Activated CD4-positive, alpha-beta T cell treated with anti-CD3 and anti-CD28 coated beads, Interleukin-2, amount 50 U/mL, for 16 hours (primary cell): ENCODE results near the gene PNMA1.

Source experiments
- DNase-seq: peaks from one replicate; pipeline ENCODE4 v3.0.0-alpha.2; 2020

Gene PNMA1, protein sequence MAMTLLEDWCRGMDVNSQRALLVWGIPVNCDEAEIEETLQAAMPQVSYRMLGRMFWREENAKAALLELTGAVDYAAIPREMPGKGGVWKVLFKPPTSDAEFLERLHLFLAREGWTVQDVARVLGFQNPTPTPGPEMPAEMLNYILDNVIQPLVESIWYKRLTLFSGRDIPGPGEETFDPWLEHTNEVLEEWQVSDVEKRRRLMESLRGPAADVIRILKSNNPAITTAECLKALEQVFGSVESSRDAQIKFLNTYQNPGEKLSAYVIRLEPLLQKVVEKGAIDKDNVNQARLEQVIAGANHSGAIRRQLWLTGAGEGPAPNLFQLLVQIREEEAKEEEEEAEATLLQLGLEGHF

DNA sequence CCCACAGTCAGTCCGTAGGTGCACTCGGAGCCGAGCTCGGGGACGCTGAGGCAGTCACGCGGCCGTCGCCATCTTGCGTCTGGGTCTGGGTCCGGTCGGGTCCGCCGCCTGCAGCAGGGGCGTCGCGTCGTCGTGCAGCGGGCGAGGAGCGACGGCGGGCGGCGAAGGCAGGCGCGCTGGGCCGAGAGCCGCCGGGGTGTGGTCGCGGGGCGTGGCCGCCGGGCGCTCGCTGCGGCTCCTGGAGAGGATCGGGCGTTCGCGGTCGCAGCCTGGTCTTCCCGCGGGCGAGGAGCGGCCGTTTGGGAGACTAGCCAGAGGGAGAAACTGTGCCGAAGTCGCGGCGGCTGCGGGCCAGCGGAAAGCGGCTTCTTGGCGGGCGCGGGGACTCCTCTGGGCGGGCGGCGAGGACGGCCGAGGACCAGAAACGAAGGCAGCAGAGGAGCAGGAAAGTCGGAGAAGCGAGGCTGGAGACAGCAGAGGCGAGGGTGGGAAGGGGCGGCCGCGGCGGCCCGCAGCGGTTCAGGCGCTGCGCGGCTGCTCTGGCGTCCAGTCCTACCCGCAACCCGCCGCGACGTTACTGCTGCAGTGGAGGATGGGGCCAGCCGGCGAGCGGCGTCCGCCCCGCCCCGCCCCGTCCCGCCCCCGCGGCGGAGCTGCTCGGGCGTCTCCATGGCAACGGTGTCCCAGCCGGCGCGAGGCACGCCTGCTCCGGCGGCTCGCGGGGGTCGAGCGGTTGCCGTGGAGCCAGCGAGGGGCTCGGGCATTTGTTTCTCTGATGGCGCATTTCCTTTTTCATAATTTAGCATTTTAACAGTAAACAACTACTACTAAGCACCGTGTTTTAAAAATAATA lies at the start of gene PNMA1:
TSS of gene PNMA1 (minus strand) at position 582 of the 853 bp plus-strand sequence. CDS start 745 bp downstream, outside the sequence.
- peak; percentile 89 for DNase-seq

DNA sequence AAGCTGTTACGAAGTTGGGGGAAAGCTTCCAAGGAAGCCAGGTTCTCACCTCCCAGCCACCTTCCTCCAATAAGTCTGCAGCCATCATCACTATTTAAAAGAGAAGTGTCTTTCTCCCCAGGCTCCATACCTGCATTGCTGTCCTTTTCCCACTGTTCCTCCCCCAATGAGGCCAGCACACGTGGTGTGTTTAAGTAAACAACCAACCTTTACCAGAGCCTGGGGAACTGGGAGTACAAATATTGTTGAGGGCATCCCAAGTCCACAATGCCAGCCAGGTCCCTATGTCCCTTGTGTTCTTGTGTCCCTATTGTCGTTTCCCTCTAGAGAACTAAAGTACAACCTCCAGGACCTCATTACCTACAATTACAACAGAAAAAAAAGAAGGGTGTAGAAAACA lies 49.2 kb upstream of the PNMA1 start:
- no peak for DNase-seq

DNA sequence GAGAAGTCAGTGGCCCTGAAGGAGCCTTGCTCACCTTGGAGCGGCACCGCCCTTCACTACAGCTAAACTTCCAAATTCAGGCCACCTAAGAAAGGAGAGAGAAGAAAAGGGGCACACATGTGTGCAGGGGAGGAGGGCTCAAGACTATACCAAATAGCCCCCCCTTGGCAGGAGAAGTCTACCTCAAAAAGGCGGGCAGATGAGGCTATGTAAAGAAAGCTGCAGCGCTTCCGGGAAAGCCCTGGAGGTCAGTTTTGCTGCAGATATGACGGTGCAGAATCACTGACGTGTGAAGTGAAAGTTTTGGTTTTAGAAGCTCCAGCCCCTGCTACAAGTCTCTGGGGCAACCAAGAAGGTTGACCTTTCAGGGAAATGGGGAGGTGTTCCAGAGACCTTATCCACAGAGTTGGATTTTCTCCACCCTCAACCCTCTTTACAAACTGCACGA lies 48.2 kb upstream of the PNMA1 start:
- DNase-seq, result peak; percentile 85

DNA sequence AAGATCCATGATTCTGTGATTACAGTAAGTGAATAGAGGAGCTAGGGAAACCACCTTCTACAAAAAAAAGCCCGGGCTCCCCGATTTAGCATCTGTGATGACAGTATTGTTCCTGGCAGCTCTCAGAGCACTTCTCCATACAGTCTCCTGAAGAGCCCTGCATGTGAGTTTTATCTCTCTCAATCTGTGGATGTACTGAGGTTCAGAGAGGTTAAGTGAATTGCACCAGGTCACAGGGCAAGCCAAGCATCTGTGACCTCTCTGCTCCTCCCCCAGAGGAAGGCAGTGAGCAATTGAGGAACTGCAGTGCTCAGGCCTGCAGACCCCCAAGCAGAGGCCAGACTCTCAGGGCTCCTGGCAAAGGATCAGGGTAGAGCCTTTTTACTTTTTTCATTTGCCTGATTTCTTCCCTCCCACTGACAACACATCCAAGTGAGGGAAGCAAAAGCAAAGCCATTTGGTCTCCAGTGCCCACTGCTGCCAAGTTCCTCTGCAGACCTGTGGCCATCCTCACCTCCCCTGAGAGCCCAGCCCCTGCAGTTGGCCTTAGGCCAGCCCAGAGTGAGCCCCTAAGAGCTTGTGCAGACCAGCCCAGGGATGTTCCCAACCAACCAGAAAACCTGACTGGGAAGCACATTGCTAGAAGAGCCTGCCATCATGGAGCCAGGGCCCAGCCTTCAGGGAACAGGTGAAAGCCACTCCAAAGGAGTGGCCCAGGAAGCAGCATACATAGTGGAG lies 47.6 kb upstream of the PNMA1 start:
- no peak for DNase-seq

DNA sequence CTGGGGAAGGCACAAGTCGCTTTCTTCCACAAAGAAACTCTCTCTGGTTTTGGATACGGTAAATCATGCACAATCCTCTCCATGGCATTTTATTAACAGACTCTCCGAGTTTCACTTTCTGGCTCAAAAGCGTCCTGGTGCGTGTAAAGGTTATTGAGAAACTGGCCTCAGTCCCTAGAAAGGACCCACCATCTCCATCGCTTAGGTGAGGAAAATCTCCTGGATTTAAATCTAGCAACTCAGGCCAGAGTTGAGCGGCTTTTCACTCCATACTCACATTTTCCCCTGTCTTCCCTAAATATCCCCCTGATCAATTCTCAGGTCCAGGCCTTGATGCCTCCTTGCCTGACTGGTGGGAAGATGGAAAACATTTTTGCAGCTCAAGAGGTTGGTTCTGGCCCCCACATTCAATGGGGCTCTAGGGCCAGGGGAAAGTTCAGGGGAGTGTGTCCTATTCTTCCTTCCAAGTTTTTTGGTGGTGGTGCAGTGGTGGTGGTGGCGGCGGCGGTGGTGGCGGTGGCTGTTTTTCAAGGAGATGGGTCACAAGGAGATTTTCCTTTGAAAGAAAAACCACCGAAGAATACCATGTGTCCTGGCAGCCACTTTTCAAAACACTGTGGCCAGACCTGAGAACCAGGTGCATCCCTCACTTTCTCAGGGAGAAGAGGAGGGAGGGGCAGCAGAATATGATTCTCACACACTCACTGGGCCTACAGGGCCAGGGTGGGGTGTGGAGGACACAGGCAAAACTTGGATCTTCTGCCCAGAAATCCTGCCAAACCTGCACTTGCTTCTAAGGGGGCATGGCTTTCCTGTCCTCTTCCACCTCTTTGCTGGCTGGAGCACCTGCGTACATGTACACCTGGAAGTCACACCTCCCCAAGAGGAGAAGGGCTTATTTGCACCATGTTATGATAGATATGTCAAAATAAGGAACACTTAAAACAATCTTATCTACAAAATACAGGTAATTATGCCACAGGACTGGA lies 46.7 kb upstream of the PNMA1 start:
- no peak for DNase-seq

DNA sequence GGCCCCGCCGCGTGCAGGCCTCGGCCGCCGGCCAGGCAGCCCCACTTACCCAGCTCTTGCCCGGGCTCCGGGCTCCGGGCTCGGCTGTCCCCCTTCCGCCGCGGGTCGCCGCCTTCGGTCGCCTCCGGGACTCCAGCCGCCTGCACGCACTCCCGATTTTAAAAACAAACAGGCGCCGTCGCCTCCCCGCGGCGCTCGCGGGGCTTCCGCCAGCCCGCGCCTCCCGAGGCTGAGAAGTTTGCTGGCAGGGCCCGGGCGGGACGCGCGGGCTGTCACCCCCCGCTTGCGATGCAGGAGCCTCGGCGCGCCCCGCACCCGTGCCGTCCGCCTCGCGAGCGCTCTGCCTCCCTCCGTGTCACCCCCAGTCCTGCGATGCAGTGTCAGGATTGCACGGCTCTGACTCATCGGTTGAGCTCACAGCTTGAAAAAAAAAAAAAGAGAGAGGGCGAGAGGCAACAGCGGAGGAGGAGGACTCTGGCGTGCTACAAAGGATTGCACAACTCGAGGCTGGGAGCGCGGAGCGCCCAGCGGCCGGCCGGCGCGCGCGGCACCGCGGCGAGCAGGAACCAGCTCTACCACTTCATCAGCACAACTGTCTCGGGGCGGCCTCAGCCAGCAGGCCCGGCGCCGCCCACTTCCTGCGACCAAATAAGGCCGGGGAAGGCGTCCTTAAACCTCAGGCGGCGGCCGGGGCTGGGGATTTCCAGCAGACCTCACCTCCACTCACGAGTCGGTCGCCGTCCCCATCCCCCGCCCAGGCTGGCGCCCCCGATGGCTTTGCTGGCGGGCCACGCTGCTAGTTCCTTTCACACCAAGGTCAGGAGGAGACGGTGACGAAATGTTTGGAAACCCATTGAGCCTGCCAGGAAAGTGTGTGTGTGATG lies 45.8 kb upstream of the PNMA1 start:
- DNase-seq, result peak; percentile 99

DNA sequence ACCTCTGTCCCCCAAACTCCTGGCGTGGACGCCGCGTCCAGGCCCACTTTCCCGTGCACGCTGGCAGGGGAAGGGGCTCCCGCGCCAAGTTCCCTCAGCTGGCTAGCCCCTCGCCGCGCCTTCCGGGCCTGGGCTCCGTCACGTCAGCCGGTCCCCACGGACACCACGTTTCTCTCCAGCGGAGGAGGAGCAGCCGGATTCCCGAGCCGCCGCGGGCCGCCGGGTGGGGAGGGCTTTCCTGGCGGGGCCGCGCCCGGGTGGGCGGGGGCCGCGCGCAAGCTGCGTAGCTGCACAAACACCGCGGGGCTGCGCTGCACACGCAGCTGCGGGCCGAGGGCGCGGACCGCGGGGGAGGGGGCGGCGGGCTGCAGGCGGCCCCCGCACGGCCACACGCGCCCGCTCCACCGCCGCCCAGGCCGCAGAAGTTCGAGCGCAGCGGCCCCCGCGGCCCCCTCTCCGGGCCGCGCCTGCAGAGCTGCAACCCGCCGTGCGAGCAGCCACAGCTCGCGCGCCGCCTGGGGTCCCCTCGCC lies 45.1 kb upstream of the PNMA1 start:
- DNase-seq, result no peak

DNA sequence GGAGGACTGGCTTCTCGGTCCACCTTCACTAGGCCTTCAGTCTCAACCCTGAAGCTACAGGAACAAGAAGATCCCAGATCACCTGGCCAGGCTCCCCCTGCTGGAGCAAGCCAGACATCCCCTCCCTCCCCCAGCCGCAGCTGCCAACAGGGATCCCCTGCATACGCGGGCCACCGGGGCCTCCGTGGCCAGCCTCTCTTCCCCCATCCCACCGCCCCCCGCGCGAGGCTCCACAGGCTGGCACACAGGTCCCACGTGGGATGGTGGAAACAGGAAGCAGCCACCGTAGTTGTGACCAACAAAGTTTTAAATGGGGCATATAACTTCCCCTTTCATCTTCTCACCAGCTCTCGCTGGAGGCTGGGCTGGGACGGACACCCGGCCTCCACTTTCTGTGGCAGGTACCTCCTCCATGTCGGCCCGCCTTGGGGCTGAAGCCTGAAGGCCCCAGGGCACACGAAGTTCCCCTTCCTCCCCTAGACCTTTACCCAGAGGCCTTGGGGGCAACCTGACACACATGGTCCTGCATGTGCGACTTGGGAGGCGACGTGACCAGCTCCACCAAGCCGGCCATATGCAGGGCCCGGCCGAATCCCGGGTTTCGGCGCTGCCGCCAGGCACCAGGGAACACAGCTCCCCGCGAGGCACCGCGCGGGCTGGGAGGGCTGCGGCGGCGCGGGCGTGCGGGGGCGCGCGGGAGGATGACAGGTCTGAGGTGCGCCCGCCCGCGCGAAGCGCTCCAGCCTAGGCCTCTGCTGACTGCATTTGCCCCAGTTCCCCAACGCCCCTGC lies 44.4 kb upstream of the PNMA1 start:
- DNase-seq, result peak; percentile 81

DNA sequence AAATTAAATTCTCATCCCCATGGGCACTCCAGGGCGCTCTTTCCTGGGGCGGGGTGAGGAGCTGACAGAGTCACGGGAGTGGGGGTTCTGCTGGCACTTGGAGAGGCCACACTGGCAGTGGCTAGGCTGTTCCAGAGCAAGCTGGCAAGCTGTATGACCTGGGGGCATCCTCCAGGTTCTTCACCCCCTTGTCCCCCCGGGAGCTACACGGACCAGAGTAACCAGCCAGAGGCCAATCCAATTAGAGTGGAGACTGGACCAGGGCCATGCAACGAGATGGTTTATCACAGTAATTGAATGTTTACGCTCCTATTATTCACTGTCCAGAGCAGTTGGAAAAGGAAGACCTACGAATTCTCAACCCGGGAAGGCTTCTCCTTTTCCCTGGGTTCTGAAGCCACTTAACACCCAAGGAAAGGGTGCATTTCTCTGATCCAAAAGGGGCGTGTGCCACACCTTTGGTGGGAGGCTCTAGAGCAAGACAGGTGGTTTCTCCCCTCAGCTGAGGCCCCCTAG lies 43.8 kb upstream of the PNMA1 start:
- DNase-seq, result no peak

DNA sequence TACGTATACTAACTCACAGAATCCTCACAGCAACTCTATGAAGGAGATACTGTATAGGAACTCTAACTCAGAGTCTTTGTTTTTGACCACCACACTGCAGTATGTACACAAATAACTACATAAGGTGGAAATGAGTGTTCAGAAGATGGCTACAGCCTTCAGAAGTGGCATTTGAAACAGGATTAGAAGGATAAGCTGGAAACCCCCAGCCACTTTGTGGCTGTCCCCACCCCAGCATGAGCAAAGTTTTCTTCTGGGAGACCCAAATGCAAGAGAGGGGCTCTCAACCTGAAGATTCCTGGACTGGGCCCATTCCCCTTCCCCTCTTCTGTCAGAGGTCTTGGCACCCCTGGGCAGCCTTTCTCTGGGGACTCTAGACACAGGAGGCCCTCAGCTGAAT lies 43.2 kb upstream of the PNMA1 start:
- no peak for DNase-seq

DNA sequence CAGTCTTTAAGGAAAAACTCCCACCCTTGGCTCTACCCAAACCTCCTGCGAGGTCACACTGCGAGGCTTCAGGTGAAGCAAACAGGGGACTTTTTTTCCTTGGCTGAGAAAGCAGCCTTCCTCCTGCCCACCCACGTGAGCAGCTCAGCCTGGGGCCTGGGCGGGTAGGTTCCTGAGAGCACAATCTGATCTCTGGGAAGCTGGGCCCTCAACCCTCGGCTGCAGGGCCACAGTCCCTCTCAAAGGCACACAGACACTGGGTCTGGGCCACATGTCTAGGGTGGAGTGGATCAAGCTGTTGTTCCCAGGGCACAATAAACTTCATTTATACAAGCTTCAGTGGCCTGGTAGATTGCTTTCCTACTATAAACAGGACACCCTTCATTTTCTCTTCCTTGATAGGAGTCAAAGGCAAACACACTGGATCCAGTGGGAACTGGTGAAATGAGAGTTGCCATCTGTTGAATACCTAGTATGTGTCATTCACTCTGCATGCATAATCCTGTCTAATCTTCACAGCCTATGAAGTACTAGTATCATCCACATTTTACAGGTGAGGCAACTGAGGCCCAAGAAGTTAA lies 41.3 kb upstream of the PNMA1 start:
- no peak for DNase-seq

DNA sequence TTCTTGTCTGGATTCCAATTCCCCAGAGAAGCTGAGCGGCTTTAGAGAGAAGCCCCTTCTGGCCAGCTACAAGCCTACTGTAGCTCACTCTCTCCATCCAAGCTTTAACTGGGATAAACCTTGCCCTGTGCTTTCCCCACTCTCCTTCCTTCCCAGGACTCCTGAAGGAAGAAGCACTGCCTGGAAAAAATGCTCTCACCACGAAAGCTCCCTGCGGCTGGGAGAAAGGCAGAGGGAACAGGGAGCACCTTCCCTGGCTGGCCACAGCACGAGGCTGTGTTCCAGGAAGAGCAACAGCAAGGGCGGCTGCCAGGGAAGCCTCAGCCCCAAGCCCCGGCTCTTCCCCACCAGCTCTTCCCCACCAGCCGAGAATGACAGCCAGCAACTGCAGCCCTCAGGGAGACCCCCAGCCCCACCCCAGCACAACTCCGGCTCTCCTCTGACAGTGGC lies 40.8 kb upstream of the PNMA1 start:
- DNase-seq, result no peak

DNA sequence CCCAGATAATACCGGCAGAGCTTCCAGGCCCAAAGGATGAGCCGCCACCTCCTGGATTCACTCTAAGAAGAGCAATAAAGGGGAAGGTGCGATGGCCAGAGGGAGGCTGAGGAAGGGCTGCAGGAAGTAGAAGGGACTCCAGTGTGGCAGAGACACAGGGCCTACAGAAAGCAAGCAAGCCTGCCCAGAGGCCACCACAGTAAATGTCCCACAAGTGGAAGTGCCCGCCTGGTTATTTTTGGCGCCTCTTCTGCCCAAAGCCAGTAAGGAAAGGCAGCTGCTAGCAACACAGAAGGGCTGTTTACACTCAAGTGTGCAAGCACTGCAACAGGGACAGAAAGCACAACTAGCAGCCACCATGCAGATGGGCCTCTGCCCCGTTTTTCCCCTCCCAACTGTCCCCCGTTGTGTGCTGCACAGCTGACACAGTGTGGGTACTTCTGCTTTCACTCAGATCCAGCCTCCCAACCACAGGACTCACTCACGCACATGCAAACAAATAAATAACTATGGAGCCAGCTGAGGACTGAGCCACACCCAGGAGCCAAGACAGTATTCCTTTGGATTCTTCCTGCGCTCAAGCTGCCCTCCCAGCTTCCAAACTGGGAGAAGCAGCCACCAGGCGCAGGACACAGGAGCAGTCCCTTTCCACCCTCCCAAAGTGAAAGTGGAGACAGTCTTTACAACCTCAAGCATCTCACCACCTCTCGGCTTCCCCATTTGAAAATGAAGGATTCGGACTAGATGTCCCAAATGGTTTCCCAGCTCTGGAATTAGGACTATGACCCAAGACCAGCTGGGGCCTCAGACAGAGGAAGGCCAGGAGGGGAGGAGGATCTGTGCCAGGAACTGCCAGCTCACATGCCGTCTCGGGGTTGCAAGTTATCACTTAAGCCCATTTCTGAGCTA lies 40.0 kb upstream of the PNMA1 start:
- DNase-seq, result peak; percentile 88

DNA sequence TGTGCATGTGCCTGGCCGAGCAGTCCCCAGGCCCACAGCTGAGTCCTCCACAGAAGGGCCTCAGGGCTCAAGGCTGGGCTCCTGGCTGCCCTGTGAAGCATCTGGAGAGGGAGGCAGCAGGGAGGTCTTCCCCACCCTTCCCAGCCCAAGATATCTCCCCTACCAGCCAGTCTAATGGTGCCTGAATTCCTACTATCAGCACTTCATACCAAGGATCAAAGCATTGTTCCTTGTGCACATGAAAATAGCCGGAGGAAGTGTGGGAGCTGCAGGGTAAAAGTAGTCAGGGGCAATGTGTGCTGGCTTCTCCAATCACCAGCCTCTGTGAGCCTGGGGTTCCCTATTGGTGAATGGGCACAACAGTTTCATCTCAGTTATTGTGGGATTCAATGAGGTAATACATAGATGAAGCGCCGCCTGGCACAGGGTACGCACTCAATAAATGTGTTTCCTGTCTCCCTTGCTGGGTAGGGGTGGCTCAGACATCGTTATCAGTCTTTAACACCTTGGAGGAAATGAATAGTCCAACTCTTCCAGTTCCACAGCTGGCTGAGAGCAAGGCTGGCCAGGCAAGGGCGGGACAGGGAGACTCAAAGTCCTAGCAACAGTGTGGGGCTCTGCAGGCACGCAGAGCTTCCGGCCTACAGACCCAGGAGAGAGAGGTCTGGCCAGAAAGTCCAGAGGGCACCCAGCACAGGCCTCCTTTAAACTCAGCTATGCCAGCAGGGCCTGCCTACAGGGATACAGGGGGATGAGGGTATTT lies 39.1 kb upstream of the PNMA1 start:
- peak; percentile 71 for DNase-seq

DNA sequence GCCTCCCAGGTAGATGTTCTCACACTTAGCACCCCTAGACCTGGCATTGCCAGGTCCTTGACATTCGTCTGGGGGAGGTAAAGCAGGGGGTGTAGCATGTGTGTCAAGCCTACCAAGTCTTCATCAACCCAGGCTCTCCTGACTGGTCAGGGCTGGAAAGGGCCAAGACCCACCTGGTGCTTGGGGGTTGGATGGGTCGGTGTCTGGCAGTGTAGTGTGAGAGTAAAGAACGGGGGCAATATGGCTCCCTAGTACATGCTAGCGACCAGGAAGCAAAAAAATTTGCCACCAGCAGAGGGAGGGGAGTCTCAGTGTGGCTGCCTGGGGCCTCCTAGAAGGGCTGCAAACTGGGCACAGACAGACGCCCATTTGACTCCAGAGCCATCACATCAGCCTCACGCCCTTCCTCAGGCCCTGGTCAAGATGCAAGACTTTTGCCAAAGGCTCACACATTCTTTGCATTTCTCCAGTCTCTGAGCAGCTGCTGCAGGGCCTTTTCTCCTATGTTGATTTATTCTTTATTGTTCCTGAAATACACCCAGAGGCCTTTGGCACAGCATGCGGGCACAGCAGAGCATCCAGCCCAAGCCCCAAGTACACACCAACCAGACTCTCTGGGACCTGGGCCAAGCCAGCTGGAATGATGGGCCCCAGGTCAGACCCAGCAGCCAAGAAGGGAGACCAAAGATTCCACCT lies 38.3 kb upstream of the PNMA1 start:
- DNase-seq, result no peak

DNA sequence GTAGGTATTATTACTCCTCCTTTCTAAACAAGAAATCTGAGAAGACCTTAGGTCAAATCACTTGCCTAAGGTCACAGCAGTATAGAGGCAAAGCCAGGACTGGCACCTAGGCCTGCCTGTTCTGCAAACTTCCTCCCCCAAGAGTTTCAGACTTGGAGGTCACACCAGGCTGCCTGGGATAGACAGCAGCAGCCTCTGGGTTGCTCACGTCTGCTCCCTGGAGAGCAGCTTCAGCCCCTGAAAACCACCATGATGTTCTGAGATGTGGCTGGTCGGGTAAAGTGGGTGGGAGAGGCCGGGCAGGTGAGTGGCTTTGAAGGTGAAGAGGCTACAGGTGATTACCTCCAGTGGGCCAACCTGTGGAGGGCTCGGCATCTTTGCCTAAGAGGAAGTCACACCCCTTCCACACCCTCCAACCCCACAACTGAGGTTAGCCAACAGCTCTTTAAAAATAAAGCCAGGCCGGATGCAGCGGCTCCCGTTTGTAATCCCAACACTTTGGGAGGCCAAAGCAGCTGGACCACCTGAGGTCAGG lies 37.0 kb upstream of the PNMA1 start:
- DNase-seq, result no peak
